ENCODE results near the gene MDFI.
A peak's percentile ranks its signal among the peaks of the same experiment; 100 is the strongest.
"Not testable (repeated sequence)": the region's sequence is repeated elsewhere in the genome, so short reads cannot be mapped to it uniquely, and the experiment has no call there.

MDFI gene

DNA sequence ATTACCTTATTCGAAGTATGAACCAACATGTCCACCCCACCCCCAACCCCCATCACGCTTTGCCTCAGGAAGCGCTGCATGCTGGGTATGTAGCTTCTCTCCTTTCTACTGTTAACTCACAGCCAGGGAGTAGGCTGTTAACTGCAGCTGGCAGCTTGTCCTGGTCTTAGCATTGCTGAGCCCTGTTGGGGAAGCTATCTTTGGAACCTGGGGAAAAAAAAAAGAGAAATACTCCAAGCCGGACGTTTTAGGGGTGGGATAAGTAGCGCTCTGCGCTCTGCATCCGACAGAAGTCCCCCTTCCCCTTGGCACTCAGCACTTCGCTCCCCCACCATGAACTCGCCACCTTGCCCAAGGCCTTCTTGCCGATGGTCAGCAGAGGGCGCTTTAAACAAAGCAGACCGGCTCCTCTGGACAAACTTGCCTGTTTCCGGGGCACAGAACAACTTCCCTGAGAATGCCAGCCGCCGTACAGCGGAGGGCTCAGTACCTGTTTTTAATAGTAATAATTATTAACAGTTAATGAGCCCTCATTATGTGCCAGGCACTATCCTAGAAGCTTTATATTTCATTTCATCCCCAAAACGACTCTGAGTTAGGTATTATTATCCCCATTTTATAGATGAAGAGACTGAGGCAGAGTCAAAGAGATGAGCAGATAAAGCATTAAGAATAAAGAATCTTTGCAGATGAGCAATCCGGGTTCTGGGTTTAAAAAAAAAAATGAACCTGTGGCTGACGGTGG lies 35.2 kb upstream of the MDFI start:
- peak; percentile 27 for DNase-seq

DNA sequence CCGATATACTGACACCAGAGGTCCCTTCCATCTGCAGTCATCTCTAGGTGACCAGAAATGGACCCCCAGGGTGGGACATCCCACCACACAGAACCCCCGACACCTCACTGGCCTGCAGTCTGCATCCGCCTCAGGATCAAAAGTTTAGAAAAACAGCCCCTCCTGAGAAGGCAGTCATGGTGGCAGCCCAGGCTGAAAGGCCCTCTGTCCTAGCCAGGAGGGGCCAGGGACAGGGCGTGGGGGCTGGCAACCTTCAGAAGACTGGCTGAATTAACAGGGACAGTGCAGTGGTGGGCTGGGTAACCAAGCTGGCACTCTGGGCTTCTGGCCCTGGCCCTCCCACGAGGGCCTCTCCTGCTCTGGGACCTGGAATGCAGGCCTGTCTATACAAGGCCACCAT lies 34.3 kb upstream of the MDFI start:
- no peak for DNase-seq

DNA sequence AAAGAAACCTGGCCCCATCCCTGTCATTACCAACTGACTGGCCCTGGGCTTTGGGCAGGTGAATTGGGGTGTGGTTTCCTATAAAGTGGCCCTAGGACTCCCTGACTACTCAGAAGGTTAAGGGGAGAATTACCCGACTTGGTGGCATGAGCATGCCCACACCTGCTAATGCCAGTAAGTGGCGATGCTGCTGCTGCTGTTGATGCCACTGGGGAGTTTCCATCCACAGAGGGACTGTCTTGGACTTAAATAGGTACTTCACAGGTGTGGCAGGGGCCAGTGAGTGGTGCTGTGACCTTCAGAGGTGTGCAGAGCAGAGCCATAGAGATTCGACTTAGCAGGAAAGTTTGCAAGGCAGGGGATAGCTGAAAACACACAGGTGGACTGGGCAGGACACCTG lies 32.6 kb upstream of the MDFI start:
- no peak for DNase-seq

DNA sequence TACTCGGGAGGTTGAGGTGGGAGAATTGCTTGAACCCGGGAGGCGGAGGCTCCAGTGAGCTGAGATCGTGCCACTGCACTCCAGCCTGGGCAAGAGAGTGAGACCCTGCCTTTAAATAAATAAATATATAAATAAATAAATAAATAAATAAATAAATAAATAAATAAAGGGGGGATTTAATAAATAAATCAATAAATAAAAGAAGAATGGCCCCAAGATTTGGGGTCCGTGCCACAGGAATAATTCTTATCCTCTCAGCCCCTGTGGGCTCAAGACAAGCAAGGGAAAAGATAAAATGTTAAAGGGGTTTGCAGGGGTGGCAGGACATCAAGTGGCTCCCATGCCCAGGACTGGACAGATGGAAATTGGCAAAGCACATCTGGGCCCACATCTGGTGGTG lies 31.2 kb upstream of the MDFI start:
- DNase-seq = no peak

DNA sequence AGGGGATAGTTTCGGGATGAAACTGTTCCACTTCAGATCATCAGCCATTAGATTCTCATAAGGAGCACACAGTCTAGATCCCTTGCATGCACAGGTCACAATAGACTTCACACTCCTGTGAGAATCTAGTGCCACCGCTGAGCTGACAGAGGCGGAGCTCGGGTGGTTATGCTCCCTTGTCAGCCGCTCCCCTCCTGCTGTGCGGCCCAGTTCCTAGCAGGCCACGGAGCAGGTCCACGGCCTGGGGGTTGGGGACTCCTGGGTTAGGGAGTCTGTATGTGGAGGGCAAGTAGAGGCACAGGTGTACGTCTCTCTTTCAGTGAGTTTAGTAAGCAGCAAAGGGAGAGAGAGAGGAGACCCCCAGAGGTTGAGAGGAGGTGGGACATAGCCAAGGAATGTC lies 30.5 kb upstream of the MDFI start:
- no peak for DNase-seq

- no peak for DNase-seq
Observed at GRCh38 chr6:41608443-41609151, 29.7 kb upstream of the MDFI start.

DNA sequence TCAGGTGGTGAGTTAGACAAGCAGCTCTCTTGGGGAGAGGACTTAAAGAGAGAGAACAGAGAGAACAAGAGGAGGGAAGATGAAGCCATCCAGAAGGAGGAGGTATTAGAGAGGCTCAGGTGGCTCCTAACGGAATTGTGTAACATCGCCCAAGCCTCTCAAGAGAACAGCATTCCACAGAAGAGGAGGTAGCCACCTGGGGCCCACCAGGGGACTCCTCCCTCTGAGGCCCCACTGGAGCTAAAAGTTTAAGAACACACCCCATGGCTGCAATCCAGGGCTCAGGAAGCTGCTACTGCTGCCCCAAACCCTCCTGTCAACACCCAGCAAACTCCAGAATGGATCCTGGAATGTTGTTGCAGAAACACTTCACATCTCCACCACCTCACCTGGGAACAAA lies 23.6 kb upstream of the MDFI start:
- no peak for DNase-seq

DNA sequence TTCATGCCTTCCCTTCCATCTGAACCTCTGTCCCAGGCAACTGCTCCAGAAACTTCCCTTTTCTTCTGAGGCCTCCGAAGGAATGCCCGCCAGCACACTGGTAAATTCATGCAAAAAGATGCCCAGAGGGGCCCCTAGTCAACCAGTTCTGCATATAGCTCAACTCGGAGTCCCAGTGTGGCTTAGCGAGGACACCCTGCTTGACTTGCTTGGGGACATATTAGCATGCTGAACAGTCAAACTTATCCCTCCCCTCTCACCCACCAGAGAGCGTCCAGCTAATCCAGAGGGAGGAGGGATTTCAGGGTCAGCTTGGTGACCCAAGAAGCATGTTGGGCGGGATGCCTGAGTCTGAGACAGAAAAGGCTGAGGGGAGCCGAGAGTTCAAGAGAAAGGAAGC lies 23.0 kb upstream of the MDFI start:
- DNase-seq = no peak

GRCh38 chr6:41618598-41618997 lies 19.7 kb upstream of the MDFI start:
- DNase-seq = no peak

- not testable (repeated sequence) for DNase-seq
Observed at GRCh38 chr6:41619193-41619592, 19.1 kb upstream of the MDFI start.

GRCh38 chr6:41621367-41621766 lies 16.9 kb upstream of the MDFI start:
- no peak for DNase-seq

DNA sequence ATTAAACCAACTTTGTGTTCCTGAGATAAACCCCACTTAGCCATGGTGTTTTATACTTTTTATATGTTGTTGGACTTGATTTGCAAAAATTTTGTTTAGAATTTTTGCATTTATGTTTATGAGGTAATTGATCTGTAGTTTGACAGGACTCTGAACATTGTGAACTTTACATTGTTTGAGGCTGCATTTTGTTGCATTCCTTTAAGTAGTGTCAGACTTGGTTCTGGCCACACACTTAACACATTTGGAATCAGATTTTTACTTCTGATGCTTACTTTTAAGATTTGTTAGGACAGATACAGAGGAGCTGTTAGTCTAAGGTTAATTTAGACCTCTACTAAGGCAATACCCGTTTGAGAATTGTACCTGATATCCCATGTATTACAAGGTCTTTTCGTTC lies 16.5 kb upstream of the MDFI start:
- no peak for DNase-seq

DNA sequence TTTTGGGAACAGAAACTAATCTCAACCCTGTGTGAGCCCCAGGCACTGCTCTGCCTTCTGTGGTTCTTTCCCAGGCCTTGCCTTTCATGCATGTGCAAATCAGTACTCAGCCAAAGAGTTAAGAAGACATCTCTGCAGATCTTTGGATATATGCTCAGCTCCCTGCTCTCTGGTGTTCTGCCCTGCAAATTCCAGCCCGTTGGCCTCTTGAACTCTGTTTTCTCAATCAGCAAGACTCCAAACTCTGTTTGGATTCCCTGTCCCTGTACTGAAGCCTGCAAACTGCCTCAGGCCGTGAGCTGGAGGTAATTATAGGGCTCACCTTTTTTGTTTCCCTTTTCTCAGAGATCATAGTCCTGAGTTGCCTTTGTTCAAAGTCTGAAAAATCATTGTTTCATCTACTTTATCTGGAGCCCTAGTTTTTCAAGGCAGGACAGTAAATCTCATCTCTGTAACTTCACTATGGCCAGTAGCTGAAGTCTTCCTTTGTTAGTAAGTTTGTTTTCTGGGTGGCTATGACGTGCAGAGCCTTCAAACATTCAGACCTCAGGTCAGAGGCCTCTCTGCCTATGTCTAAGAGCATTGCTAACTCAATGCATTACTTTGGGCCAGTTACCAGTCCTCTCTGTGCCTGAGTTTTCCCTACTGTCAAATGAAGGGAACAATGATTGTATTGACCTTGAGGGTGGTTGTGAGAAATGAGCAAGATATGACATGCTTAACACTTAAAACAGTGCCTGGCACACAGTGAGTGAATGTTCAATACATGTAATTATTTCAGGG lies 15.9 kb upstream of the MDFI start:
- DNase-seq = no peak

- DNase-seq = no peak
Observed at GRCh38 chr6:41623330-41623729, 14.9 kb upstream of the MDFI start.

DNA sequence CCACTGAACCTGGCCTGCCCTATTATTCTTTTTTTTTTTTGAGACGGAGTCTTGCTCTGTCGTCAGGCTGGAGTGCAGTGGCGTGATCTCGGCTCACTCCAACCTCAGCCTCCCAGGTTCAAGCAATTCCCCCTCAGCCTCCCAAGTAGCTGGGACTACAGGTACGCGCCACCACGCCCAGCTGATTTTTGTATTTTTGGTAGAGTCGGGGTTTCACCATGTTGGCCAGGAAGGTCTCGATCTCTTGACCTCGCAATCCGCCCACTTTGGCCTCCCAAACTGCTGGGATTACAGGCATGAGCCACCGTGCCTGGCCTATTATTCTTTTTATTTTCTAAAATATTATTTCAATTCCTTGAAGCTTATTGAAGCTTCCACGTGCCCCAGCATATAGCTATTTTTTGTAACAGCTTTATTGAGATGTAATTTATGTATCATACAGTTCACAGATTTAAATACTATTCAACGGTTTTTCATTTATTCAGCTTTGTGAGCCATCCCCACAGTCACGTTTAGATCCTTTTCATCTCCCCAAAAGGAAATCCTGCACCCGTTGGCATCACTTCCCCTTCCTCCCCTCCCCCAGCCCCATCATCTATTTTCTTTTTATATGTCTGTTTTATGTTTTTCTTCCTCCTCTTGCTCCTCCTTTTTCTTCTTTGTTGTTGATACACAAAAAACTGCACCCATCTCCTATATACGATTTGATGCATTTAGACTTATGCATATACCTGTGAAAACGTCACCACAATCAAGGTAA lies 13.5 kb upstream of the MDFI start:
- no peak for DNase-seq

DNA sequence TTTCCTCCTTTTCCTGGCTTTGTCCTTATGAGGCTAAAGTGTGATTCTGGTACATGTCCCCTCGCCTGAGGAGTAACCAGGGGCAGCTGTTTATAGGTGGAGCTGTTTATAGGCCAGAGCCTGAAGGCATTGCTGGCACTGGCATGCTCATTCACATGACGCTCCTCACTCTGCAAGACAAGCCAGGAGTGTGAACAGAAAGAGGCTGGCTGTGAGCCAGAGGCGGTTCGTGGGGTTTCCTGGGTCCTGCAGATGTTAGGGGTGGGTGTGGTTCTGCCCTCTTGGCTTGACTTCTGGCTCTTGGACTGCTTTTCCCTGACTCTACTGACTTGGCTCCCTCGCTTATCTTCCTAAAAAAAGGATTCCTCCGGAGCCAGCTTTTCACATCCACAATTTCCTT lies 12.8 kb upstream of the MDFI start:
- DNase-seq = no peak

DNA sequence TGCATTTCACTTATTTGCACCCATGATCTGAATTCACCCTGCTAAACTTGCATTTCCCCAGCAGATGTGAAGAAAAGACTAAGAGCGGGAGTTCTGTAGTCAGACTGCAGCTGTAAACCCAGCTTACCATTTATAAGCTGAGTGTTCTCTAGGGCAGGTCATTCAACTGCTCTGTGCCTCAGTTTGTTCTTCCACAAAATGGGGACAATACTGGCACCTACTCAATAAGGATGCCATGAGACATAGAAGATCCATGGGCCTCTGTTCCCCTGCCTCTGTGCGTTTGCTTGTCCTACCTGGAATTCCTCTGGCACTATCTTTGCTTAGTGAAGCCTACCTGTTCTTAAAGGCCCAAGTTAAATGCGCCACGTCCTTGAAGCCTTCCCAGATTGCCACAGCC lies 12.2 kb upstream of the MDFI start:
- DNase-seq = no peak

GRCh38 chr6:41626917-41627316 lies 11.4 kb upstream of the MDFI start:
- DNase-seq = no peak

GRCh38 chr6:41629128-41629527 lies 9.1 kb upstream of the MDFI start:
- DNase-seq = no peak

DNA sequence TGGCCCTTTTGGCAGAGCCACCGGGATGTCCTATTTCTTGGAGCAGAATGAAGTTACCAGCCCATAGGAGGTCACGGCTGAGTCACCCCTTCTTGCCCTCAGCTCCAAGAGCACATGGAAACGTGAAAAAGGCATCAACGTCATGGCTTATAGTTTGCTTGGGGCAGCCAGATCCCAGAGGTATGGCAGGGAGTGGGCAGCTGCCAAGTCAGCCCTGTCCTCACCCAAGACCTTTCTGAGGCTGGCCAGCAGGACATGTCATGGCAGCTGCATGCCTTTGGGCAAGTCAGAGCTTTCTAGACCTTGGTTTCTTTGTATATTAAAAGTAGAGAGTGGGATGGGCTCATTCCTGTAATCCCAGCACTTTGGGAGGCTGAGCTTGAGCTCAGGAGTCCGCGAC lies 8.2 kb upstream of the MDFI start:
- DNase-seq = no peak

- no peak for DNase-seq
Observed at GRCh38 chr6:41630946-41631345, 7.3 kb upstream of the MDFI start.

GRCh38 chr6:41633056-41633634 lies 5.1 kb upstream of the MDFI start:
- DNase-seq = no peak

GRCh38 chr6:41634657-41635056 lies 3.6 kb upstream of the MDFI start:
- DNase-seq = no peak

Measured in NCI-H1417 treated with DMSO at 0.1 percent for 48 hours (cell line).